ENCODE measurements around the gene AMBRA1. TPM values are rescaled to one million over a fixed set of nuclear protein-coding genes. Genes with fewer than 3 reads are reported as not detected.

AMBRA1 gene
- total RNA-seq, 1 donor from 2014 or later, result 29.4 TPM

DNA sequence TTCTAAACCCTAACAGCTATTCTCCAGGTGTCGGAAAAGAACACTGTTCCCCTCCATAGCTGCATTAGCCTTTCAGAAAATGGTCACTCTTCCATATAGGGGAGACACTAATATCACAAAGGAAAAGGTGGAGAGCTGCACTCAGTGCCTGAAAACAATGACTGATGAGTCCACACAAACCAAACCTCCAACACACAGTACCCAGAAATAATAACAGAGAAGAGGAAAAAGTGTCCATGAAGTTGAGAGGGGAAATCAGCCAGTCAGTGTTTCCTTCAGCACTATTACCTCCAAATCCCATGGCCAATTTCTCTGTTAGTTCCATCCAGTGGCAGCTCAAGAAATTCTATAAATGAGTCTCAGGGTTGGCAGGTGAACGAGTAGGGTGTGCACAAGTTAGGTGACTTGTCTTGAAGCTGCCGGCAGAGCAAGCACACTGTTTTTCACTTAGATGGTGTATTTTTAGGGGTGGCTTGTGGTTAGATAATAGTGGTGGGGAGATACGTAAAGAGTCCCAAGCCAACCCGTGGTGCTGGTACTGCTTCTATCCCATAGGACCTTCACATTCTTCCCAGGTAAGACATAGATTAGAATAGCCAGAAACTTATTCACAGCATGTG lies 117.8 kb downstream of the AMBRA1 start:
- H4K20me1 ChIP-seq (ENCODE audit: insufficient read depth, low read length), result peaks cover 65% of the 10 kb centered on the region
- H3K36me3 ChIP-seq (ENCODE audit: insufficient read depth, low read length), result no peaks in the 10 kb centered on the region
- H3K79me2 ChIP-seq (ENCODE audit: insufficient read depth, low read length), result no peaks in the 10 kb centered on the region
- H3K4me1 ChIP-seq (ENCODE audit: insufficient read depth, low read length), result peaks cover 2% of the 10 kb centered on the region
- DNase-seq (ENCODE audit: low read depth) (no peak), FAIRE-seq (no peak)
- no peak overlapping the region for H2AFZ ChIP-seq (ENCODE audit: low read depth, low read length)
- no peak overlapping the region for H3K27ac ChIP-seq (ENCODE audit: low read depth, low read length)
- no peak overlapping the region for H3K9ac ChIP-seq (ENCODE audit: low read length)
- no peaks in the 10 kb centered on the region for H3K27me3 ChIP-seq (ENCODE audit: insufficient read depth, low read length)
- no peaks in the 10 kb centered on the region for H3K9me3 ChIP-seq (ENCODE audit: insufficient read depth, low read depth, low read length)
- no peaks in the 10 kb centered on the region for H3K27me3 Mint-ChIP-seq (ENCODE audit: low read depth, unreplicated experiment)
- no peaks in the 10 kb centered on the region for H3K9me3 Mint-ChIP-seq (ENCODE audit: unreplicated experiment)
- peaks cover 14% of the 10 kb centered on the region for H3K4me1 Mint-ChIP-seq (ENCODE audit: low read depth, unreplicated experiment)
- no peak overlapping the region for H3K4me3 Mint-ChIP-seq (ENCODE audit: unreplicated experiment)
- peaks cover 6% of the 10 kb centered on the region for H3K36me3 Mint-ChIP-seq (ENCODE audit: low read depth, unreplicated experiment)
- no peak for TF ChIP-seq EZH2 (IDR thresholded peaks at IDR 0.05; ENCODE audit: insufficient read depth, low read length)
- TF ChIP-seq, protein P1, sequence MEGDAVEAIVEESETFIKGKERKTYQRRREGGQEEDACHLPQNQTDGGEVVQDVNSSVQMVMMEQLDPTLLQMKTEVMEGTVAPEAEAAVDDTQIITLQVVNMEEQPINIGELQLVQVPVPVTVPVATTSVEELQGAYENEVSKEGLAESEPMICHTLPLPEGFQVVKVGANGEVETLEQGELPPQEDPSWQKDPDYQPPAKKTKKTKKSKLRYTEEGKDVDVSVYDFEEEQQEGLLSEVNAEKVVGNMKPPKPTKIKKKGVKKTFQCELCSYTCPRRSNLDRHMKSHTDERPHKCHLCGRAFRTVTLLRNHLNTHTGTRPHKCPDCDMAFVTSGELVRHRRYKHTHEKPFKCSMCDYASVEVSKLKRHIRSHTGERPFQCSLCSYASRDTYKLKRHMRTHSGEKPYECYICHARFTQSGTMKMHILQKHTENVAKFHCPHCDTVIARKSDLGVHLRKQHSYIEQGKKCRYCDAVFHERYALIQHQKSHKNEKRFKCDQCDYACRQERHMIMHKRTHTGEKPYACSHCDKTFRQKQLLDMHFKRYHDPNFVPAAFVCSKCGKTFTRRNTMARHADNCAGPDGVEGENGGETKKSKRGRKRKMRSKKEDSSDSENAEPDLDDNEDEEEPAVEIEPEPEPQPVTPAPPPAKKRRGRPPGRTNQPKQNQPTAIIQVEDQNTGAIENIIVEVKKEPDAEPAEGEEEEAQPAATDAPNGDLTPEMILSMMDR (IDR thresholded peaks at IDR 0.05; ENCODE audit: insufficient read depth, low read depth, low read length), result no peak
- no peak overlapping the region for H3K4me3 ChIP-seq (ENCODE audit: insufficient read depth, low read depth, low read length)
- H3K27ac Mint-ChIP-seq (ENCODE audit: unreplicated experiment), result no peak overlapping the region
- no peak overlapping the region for H3K4me2 ChIP-seq (ENCODE audit: low read length)

GRCh38 chr11:46475051-46475925 lies 118.5 kb downstream of the AMBRA1 start:
- Histone ChIP-seq H3K9me3 (ENCODE audit: insufficient read depth, low read depth, low read length) (no peaks in the 10 kb centered on the region), H3K4me2 (ENCODE audit: low read length) (no peak overlapping the region), H4K20me1 (ENCODE audit: insufficient read depth, low read length) (peaks cover 66% of the 10 kb centered on the region), H3K36me3 (ENCODE audit: insufficient read depth, low read length) (no peaks in the 10 kb centered on the region), H3K27me3 (ENCODE audit: insufficient read depth, low read length) (no peaks in the 10 kb centered on the region), H2AFZ (ENCODE audit: low read depth, low read length) (no peak overlapping the region), H3K4me1 (ENCODE audit: insufficient read depth, low read length) (peaks cover 9% of the 10 kb centered on the region), H3K4me3 (ENCODE audit: insufficient read depth, low read depth, low read length) (no peak overlapping the region), H3K9ac (ENCODE audit: low read length) (no peak overlapping the region), H3K27ac (ENCODE audit: low read depth, low read length) (no peak overlapping the region), H3K79me2 (ENCODE audit: insufficient read depth, low read length) (no peaks in the 10 kb centered on the region)
- Mint-ChIP-seq H3K27ac (ENCODE audit: unreplicated experiment) (no peak overlapping the region), H3K4me3 (ENCODE audit: unreplicated experiment) (no peak overlapping the region), H3K36me3 (ENCODE audit: low read depth, unreplicated experiment) (peaks cover 6% of the 10 kb centered on the region), H3K4me1 (ENCODE audit: low read depth, unreplicated experiment) (peaks cover 17% of the 10 kb centered on the region), H3K27me3 (ENCODE audit: low read depth, unreplicated experiment) (no peaks in the 10 kb centered on the region), H3K9me3 (ENCODE audit: unreplicated experiment) (no peaks in the 10 kb centered on the region)
- TF ChIP-seq, protein P1 (IDR thresholded peaks at IDR 0.05; ENCODE audit: insufficient read depth, low read depth, low read length), result no peak
- DNase-seq (ENCODE audit: low read depth) (no peak), FAIRE-seq (no peak)

- H3K27ac ChIP-seq (ENCODE audit: low read depth, low read length), result no peak overlapping the region
Measured at GRCh38 chr11:46472662-46472994, 121.2 kb downstream of the AMBRA1 start.

More at GRCh38 chr11:46472662-46472994, 121.2 kb downstream of the AMBRA1 start:
- TF ChIP-seq, protein P1 (IDR thresholded peaks at IDR 0.05; ENCODE audit: insufficient read depth, low read depth, low read length), result no peak
- TF ChIP-seq EZH2 (IDR thresholded peaks at IDR 0.05; ENCODE audit: insufficient read depth, low read length), result no peak
- H3K4me2 ChIP-seq (ENCODE audit: low read length), result no peak overlapping the region
- Mint-ChIP-seq H3K4me3 (ENCODE audit: unreplicated experiment) (no peak overlapping the region), H3K27ac (ENCODE audit: unreplicated experiment) (no peak overlapping the region), H3K27me3 (ENCODE audit: low read depth, unreplicated experiment) (no peaks in the 10 kb centered on the region), H3K36me3 (ENCODE audit: low read depth, unreplicated experiment) (peaks cover 5% of the 10 kb centered on the region), H3K9me3 (ENCODE audit: unreplicated experiment) (no peaks in the 10 kb centered on the region), H3K4me1 (ENCODE audit: low read depth, unreplicated experiment) (peaks cover 17% of the 10 kb centered on the region)
- no peak overlapping the region for H3K4me3 ChIP-seq (ENCODE audit: insufficient read depth, low read depth, low read length)
- no peak for FAIRE-seq
- H4K20me1 ChIP-seq (ENCODE audit: insufficient read depth, low read length), result peaks cover 47% of the 10 kb centered on the region
- H3K9me3 ChIP-seq (ENCODE audit: insufficient read depth, low read depth, low read length), result no peaks in the 10 kb centered on the region
- H3K36me3 ChIP-seq (ENCODE audit: insufficient read depth, low read length), result no peaks in the 10 kb centered on the region
- no peak overlapping the region for H2AFZ ChIP-seq (ENCODE audit: low read depth, low read length)
- H3K4me1 ChIP-seq (ENCODE audit: insufficient read depth, low read length), result peaks cover 9% of the 10 kb centered on the region
- DNase-seq (ENCODE audit: low read depth), result no peak
- no peaks in the 10 kb centered on the region for H3K79me2 ChIP-seq (ENCODE audit: insufficient read depth, low read length)
- no peaks in the 10 kb centered on the region for H3K27me3 ChIP-seq (ENCODE audit: insufficient read depth, low read length)
- H3K9ac ChIP-seq (ENCODE audit: low read length), result no peak overlapping the region
